Activated CD8-positive, alpha-beta T cell treated with anti-CD3 and anti-CD28 coated beads for 36 hours (primary cell): Measurements from ENCODE around the gene TMEM151B. TPM values are rescaled to one million over a fixed set of nuclear protein-coding genes. Genes with fewer than 3 reads are reported as not detected.
A peak's percentile ranks its signal among the peaks of the same experiment; 100 is the strongest.

Experiments used
- ATAC-seq: fragments of 200-7000 bp; cut with Tn5 transposase; one replicate; pipeline ENCODE4 v1.10.0; 2021; ENCODE audit warnings: mild to moderate bottlenecking, moderate library complexity
- CTCF ChIA-PET: fragments of 350-600 bp; sonication (Branson Sonifier 250); formaldehyde crosslinking; loops from one replicate; lab custom pipeline; 2021; ENCODE audit warnings: antibody characterized with exemption; lab: Charles Lee
- POLR2A ChIA-PET: fragments of 350-600 bp; sonication (Branson Sonifier 250); formaldehyde crosslinking; loops from one replicate; lab custom pipeline; 2021; ENCODE audit warnings: antibody characterized with exemption; lab: Charles Lee
- DNase-seq: peaks from one replicate; pipeline ENCODE4 v3.0.0-alpha.2; 2020
- H3K27ac Mint-ChIP-seq: one replicate; pipeline ENCODE4 v1.8.0; 2021; ENCODE audit warnings: mild to moderate bottlenecking, mixed read lengths
- H3K27me3 Mint-ChIP-seq: one replicate; pipeline ENCODE4 v1.8.0; 2021; ENCODE audit warnings: mixed read lengths
- H3K36me3 Mint-ChIP-seq: one replicate; pipeline ENCODE4 v1.8.0; 2021; ENCODE audit warnings: low read depth, mixed read lengths
- H3K4me1 Mint-ChIP-seq: one replicate; pipeline ENCODE4 v1.8.0; 2021; ENCODE audit warnings: low read depth, mixed read lengths
- H3K4me3 Mint-ChIP-seq: one replicate; pipeline ENCODE4 v1.8.0; 2021; ENCODE audit warnings: mild to moderate bottlenecking, moderate library complexity, mixed read lengths
- H3K9me3 Mint-ChIP-seq: one replicate; pipeline ENCODE4 v1.8.0; 2021; ENCODE audit warnings: mixed read lengths
- CTCF ChIP-seq: fragments of 200-600 bp; IDR thresholded peaks from one replicate; pipeline ENCODE4 v1.8.0; 2022; ENCODE audit warnings: antibody characterized with exemption, mild to moderate bottlenecking
- intact Hi-C: fragments of 100-400 bp; cut with micrococcal nuclease; formaldehyde crosslinking; loops from one replicate; pipeline ENCODE4 v1.10.0; 2022
- total RNA-seq, 2 experiments: library from RNA; stranded (reverse); gene quantifications; one replicate each; pipeline ENCODE4 v1.2.3, GENCODE V29; 2021

The TMEM151B gene
- total RNA-seq, 2 experiments from 2014 or later: 0.05 TPM; not detected in 1

GRCh38 chr6:44232676-44233566, 37.3 kb upstream of the TMEM151B start:
- ChIA-PET CTCF (interaction anchor here (2.1 to 5.5 kb wide), 3 partner anchors 8 to 136 kb away, joined by 10 to 52 read pairs (median 38); partner anchors contain the start of genes HSP90AB1 and SLC29A1), POLR2A (interaction anchor here (0.9 to 7.6 kb wide), 4 partner anchors 10 to 60 kb away, joined by 3 to 64 read pairs (median 30); partner anchors contain the start of genes HSP90AB1 and SLC29A1)
- ATAC-seq (no peak), DNase-seq (no peak)
- Mint-ChIP-seq H3K27ac (no peak overlapping the region), H3K27me3 (no peaks in the 10 kb centered on the region), H3K9me3 (no peaks in the 10 kb centered on the region), H3K4me1 (peaks cover 10% of the 10 kb centered on the region), H3K36me3 (peaks cover 43% of the 10 kb centered on the region), H3K4me3 (no peak overlapping the region)
- intact Hi-C loops: loop anchor here (10.0 kb wide), 1 partner anchor 128 kb away; no protein-coding TSS in a partner anchor
- no peak for TF ChIP-seq CTCF

GRCh38 chr6:44233567-44234100, 36.6 kb upstream of the TMEM151B start:
- Mint-ChIP-seq H3K27me3 (no peaks in the 10 kb centered on the region), H3K9me3 (no peaks in the 10 kb centered on the region), H3K27ac (no peak overlapping the region), H3K4me1 (peaks cover 17% of the 10 kb centered on the region), H3K36me3 (peaks cover 43% of the 10 kb centered on the region), H3K4me3 (no peak overlapping the region)
- ChIA-PET CTCF (interaction anchor here (0.6 to 5.5 kb wide), 9 partner anchors 9 to 136 kb away, joined by 3 to 52 read pairs (median 7); partner anchors contain the start of genes HSP90AB1 and SLC29A1), POLR2A (interaction anchor here (1.0 to 7.6 kb wide), 4 partner anchors 9 to 18 kb away, joined by 5 to 64 read pairs (median 30); partner anchors contain the start of genes HSP90AB1 and SLC29A1)
- ATAC-seq (no peak), DNase-seq (no peak)
- intact Hi-C loops: loop anchor here (10.0 kb wide), 1 partner anchor 129 kb away; no protein-coding TSS in a partner anchor
- TF ChIP-seq CTCF: no peak

- Mint-ChIP-seq H3K4me3 (no peak overlapping the region), H3K27ac (no peak overlapping the region), H3K36me3 (peaks cover 38% of the 10 kb centered on the region), H3K27me3 (no peaks in the 10 kb centered on the region), H3K4me1 (peaks cover 20% of the 10 kb centered on the region), H3K9me3 (no peaks in the 10 kb centered on the region)
- peak; percentile 73 for TF ChIP-seq CTCF
- POLR2A ChIA-PET: interaction anchor here (1.0 to 7.6 kb wide), 5 partner anchors 8 to 80 kb away, joined by 3 to 64 read pairs (median 6); partner anchors contain the start of genes HSP90AB1 and SLC29A1
- ATAC-seq (peak; percentile 25), DNase-seq (peak; percentile 51)
- CTCF ChIA-PET: interaction anchor here (0.6 to 5.5 kb wide), 17 partner anchors 8 to 139 kb away, joined by 3 to 52 read pairs (median 4); partner anchors contain the start of genes HSP90AB1, SLC29A1 and SLC35B2
- intact Hi-C loops: loop anchor here (5.0 to 10.0 kb wide), 2 partner anchors 62 to 130 kb away; no protein-coding TSS in a partner anchor
Observed at GRCh38 chr6:44234101-44235025, 35.9 kb upstream of the TMEM151B start.

- H3K27me3 Mint-ChIP-seq: no peaks in the 10 kb centered on the region
- H3K36me3 Mint-ChIP-seq: peaks cover 31% of the 10 kb centered on the region
- intact Hi-C loops: loop anchor here (5.0 to 10.0 kb wide), 2 partner anchors 63 to 130 kb away; no protein-coding TSS in a partner anchor
- H3K4me1 Mint-ChIP-seq: peaks cover 21% of the 10 kb centered on the region
- ATAC-seq (no peak), DNase-seq (no peak)
- no peak overlapping the region for H3K27ac Mint-ChIP-seq
- CTCF ChIA-PET: interaction anchor here (0.9 to 5.5 kb wide), 15 partner anchors 11 to 140 kb away, joined by 3 to 52 read pairs (median 5); partner anchors contain the start of genes HSP90AB1, SLC29A1 and SLC35B2
- H3K4me3 Mint-ChIP-seq: no peak overlapping the region
- H3K9me3 Mint-ChIP-seq: no peaks in the 10 kb centered on the region
- POLR2A ChIA-PET: interaction anchor here (1.3 to 7.6 kb wide), 5 partner anchors 8 to 81 kb away, joined by 3 to 64 read pairs (median 5); partner anchors contain the start of genes HSP90AB1 and SLC29A1
- TF ChIP-seq CTCF: no peak
Observed at GRCh38 chr6:44235269-44235668, 35.0 kb upstream of the TMEM151B start.
